ENCODE measurements around the gene ZNRF3.

DNA sequence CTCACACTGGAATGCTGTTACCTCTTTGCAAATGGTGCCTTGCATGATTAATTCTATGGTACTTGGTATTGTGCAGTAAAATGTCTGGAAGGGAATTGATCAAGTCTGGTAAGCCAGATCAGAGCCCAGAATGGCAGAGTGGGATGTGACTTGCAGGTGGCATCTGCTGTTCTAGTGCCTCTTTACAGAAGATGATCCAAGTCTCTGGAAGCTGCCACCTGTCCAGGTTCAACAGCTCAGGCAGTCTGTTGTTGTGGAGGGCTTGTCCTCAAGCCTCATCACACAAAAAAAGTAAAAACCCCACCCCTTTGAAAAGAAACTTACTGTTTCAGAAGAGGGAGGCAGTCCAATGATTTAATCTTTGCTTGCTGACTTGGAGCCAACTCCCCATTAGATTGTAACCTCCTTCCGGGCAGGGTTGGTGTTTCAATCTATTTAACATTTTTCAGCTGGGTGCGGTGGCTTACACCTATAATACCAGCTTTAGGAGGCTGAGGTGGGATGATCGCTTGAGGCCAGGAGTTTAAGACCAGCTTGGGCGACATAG is 17.1 kb downstream of the ZNRF3 start:
- TF ChIP-seq, protein P1, sequence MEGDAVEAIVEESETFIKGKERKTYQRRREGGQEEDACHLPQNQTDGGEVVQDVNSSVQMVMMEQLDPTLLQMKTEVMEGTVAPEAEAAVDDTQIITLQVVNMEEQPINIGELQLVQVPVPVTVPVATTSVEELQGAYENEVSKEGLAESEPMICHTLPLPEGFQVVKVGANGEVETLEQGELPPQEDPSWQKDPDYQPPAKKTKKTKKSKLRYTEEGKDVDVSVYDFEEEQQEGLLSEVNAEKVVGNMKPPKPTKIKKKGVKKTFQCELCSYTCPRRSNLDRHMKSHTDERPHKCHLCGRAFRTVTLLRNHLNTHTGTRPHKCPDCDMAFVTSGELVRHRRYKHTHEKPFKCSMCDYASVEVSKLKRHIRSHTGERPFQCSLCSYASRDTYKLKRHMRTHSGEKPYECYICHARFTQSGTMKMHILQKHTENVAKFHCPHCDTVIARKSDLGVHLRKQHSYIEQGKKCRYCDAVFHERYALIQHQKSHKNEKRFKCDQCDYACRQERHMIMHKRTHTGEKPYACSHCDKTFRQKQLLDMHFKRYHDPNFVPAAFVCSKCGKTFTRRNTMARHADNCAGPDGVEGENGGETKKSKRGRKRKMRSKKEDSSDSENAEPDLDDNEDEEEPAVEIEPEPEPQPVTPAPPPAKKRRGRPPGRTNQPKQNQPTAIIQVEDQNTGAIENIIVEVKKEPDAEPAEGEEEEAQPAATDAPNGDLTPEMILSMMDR (conservative IDR thresholded peaks at IDR 0.05 in 1 of 2, IDR thresholded peaks at IDR 0.05 in 1 of 2; ENCODE audit: extremely low read depth in 1 of 2, insufficient read depth in 1 of 2, low read depth in 1 of 2, low read length in 2 of 2) = no peak
- no peak for TF ChIP-seq EZH2 (IDR thresholded peaks at IDR 0.05; ENCODE audit: borderline replicate concordance, low read length)
